ENCODE results near the gene ARHGDIA.

The ARHGDIA gene

DNA sequence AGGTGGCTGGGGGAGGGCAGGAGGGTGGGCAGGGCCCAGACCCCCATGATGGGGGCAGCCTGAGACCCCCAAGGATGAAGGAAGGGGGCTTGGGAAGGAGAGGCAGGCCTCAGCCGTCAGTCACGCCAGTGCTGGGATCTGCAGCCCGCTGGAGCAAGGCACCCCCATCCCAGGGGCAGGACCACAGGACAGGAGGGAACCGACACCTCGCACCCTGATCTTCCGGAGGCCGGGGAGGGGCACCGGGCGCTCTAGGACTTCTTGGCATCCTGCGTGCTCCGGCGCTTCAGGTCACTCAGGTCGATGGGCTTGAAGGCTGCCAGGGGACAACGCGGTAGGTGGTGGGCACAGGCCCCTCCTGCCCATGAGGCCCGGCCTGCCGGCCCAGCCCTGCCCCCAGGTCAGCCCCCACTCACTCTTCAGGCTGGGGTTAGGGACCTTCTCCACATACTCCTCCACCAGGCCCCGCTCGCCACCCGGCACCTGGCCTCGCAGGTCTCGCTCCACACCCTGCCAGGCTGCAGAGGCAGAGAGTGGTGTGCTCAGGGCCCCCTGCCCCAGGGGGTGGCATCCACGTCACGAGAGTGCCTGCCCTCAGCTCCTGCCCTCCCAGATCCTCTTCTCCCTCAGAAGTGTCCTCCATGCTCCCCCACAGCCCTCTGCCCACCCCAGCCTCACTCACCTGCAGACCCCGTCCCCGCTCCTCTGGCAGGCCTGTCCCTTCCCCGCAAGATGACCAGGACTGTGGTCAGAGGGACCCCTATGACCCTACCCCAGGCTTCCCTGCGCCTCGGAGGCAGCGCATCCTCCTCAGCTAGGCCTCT, 47.9 kb downstream of the ARHGDIA start:
- no peak for DNase-seq (ENCODE audit: low spot score)

DNA sequence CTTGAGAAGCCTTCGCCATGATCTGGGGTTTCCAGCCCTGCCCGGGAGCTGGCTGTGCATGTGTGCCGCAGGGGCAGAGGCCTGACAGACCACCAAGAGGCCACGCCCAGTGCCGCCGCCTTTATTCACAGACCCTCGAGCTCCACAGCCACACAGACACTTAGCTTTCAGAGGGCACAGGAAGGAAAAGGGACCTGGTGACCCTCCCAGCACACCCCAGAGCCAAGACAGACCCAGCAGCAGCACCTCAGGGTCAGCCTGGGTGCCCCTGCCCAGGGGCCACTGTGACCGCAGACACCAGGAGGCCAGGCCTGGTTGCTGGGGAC, 48.9 kb downstream of the ARHGDIA start:
- no peak for DNase-seq (ENCODE audit: low spot score)

DNA sequence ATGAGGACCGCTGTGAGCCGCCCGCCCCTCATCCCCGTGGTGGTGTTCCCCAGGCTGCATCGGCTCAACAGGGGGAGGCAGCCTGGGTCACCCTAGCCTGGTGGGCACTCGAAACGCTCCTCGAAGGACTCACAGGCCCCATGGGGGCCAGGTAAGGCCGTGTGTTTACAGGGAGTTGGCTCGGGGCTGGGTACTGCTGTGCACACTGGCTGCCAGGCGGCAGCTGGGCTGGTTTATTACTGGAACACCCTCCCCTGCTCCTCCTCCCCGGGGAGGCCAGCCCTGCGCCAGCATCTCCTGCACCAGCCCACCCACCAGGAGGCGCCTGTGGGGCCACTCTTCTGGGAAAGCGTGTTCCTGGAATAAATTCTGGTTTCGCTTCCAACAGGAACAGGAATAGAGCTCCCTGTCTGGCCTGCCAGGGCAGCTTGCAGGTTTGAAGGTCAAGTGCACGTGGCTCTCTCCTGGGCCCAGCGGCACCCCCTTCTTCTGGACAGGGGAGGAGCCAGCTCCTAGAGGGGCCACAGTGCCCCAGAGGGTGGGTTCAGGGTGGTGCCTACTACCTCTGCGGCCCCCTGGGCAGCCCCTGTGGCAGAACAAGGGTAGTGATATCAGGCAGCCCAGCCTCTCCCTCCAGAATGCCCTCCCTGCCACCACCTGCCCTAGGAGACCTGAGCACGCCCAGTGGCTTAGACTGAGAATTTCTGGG, 49.4 kb downstream of the ARHGDIA start:
- DNase-seq (ENCODE audit: low spot score), result peak; percentile 53

DNA sequence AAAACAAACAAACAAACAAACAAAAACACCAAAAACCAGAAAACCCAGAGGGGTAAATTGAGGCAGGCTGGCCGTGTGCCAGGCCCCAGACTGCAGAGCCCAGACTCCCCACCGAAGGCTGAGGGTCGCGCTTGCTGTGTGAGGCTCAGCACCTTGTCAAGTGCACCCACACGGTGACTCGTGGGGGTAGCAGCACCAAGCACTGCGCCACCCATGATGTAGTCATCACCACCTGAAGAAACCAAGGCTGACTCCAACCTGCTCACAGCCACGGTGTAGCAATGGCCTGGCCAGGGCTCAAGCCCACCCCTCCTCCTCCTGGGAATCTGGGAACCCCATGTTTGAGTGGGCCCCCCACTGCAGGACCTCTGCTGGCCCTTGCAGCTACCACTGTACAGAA, 50.0 kb downstream of the ARHGDIA start:
- no peak for DNase-seq (ENCODE audit: low spot score)

DNA sequence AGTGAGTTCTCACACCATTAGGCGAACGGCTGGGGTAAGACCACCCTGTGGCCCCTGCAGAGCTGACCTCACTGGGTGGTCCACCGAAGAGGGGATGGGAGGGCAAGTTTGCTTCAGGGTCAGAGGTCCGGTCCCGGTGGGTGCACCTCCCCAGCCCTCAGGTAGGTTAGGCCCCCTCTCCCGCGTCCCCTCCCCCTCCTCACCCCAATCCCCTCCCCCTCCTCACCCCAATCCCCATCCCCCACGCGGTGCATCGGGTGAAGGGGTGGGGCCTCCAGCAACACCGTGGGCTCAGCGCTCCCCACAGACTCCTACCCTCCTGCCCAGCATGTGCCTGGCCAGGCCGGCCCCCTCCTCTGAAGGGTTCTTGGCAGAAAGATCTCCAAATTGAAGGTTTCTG, 51.4 kb downstream of the ARHGDIA start:
- no peak for DNase-seq (ENCODE audit: low spot score)

DNA sequence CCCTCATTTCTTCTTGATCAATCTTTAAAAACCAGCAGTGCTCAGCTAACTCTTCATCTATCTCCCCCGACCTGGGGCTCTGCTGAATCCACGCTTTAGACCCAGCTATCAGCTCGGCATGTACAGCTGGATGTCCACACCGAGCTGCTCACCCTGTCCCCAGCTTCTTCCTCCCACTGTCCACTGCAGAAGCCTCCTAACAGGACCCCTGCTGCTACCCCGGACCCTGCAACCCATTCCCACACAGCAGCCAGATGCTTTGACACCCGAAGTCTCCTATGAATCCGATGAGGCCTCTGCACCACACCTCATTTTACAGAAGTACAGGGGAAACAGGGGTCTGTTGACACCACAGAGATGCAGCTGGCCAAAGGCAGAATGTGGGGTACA, 53.4 kb downstream of the ARHGDIA start:
- DNase-seq (ENCODE audit: low spot score), result no peak

All from COLO829 (cell line).